GM13977 (cell line): ENCODE data around the gene GABRE.

ENCODE experiments used
- DNase-seq: peaks from one replicate; pipeline ENCODE4 v3.0.0; 2012; ENCODE audit warnings: low spot score
- in situ Hi-C: fragments of 300-500 bp; cut with MboI; formaldehyde crosslinking; loops from one replicate; pipeline ENCODE4 v1.12.0; 2022; ENCODE audit warnings: low sequenced_read_pairs, low pct_unique_long_range_greater_than_20kb, mixed read lengths, inconsistent platforms; ENCODE audit not compliant: unreplicated experiment
- TF ChIP-seq, protein P1 (sequence below): IDR thresholded peaks from 2 replicates; pipeline ENCODE4 v1.5.1; 2012; ENCODE audit warnings: mild to moderate bottlenecking, control low read depth; ENCODE audit not compliant: insufficient read depth; ENCODE audit errors: extremely low read depth, missing control alignments

GABRE gene

DNA sequence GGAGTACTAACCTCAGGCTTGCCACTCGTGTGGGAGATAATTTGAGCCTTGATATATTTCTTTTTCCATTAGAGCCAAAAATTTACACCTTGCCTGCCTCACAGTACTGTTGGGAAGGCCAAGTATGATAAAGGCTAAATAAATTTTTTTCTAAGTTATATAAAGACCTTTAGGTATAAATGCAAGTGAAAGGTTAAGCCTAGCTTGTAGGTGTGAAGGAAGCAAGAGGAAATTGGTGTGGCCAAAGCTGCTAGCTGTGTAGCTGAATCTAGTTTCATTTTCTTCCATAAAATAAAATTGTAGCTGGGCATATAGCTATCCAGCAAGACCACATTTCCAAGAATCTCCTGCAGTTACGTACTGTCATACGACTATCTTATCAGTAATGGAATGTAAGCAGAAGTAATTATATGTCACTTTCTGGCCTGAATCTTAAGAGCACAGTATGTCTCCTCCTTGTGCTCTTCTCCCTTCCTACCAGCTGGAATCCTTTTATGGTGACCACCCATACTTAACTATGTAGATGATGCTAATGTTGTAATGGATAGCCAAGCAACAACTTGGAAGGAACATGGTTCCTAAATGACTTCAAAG lies 14.3 kb upstream of the GABRE start:
- in situ Hi-C loops, result no loop called here
- no peak for DNase-seq
- TF ChIP-seq, protein P1, sequence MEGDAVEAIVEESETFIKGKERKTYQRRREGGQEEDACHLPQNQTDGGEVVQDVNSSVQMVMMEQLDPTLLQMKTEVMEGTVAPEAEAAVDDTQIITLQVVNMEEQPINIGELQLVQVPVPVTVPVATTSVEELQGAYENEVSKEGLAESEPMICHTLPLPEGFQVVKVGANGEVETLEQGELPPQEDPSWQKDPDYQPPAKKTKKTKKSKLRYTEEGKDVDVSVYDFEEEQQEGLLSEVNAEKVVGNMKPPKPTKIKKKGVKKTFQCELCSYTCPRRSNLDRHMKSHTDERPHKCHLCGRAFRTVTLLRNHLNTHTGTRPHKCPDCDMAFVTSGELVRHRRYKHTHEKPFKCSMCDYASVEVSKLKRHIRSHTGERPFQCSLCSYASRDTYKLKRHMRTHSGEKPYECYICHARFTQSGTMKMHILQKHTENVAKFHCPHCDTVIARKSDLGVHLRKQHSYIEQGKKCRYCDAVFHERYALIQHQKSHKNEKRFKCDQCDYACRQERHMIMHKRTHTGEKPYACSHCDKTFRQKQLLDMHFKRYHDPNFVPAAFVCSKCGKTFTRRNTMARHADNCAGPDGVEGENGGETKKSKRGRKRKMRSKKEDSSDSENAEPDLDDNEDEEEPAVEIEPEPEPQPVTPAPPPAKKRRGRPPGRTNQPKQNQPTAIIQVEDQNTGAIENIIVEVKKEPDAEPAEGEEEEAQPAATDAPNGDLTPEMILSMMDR, result no peak

- in situ Hi-C loops, result no loop called here
- TF ChIP-seq, protein P1, result no peak
- DNase-seq, result no peak
Observed at GRCh38 chrX:151987108-151987507, 12.6 kb upstream of the GABRE start.

- in situ Hi-C loops, result no loop called here
- TF ChIP-seq, protein P1, result no peak
- no peak for DNase-seq
Observed at GRCh38 chrX:151985955-151986354, 11.5 kb upstream of the GABRE start.

- in situ Hi-C loops, result no loop called here
- no peak for DNase-seq
Observed at GRCh38 chrX:151985531-151985930, 11.1 kb upstream of the GABRE start.

GRCh38 chrX:151984902-151985301 lies 10.4 kb upstream of the GABRE start:
- in situ Hi-C loops, result no loop called here
- TF ChIP-seq, protein P1, result no peak

More at GRCh38 chrX:151985531-151985930, 11.1 kb upstream of the GABRE start:
- TF ChIP-seq, protein P1, result no peak

DNA sequence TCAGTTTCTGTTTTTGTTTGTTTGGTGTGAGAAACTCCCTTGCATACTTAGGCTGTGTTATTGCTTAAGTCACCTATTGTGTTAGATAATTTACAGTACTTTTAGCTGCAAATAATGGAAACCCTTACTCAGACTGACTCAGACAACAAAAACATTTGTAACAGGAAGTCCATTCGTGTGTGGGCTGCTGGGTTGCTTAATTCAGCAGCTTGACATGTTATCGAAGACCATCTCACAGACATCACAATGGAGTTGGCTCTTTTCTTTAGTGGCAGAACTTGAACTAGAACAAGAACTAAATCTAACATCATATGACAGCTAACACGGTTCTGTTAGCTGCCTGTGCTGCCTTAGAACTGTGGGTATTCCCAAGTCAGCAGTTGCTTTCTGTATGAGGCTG lies 9.9 kb upstream of the GABRE start:
- no peak for DNase-seq
- TF ChIP-seq, protein P1, result no peak
- in situ Hi-C loops, result no loop called here

More at GRCh38 chrX:151984902-151985301, 10.4 kb upstream of the GABRE start:
- DNase-seq, result no peak
